ENCODE measurements around the gene DDR2. TPM values are rescaled to one million over a fixed set of nuclear protein-coding genes. Genes with fewer than 3 reads are reported as not detected.
"Not testable (repeated sequence)": the region's sequence is repeated elsewhere in the genome, so short reads cannot be mapped to it uniquely, and the experiment has no call there.

Gene DDR2
- total RNA-seq, 2 donors from 2014 or later = 14.2 to 27.0 TPM

GRCh38 chr1:162790303-162790984 lies 158.2 kb downstream of the DDR2 start, which contains the start of gene HSD17B7:
TSS of gene HSD17B7 (plus strand) at chr1:162790702. CDS start at chr1:162790801, 99 bp downstream.
- Histone ChIP-seq H3K4me3 (peak within 1 kb of the TSS; percentile 35 to 38), H3K27ac (peak within 1 kb of the TSS; percentile 91)
- H3K9me3 ChIP-seq; H3K36me3 ChIP-seq; intact Hi-C loops (cut with DNase I); H3K4me1 ChIP-seq (replicated peaks); H3K27me3 ChIP-seq (replicated peaks; ENCODE audit: insufficient read depth): not testable (repeated sequence)
- DNase-seq (ENCODE audit: low spot score) = peak; percentile 75
- TF ChIP-seq POLR2A (IDR thresholded peaks at IDR 0.05) (peak; percentile 62), POLR2AphosphoS5 (IDR thresholded peaks at IDR 0.05) (peak; percentile 81)
- TF ChIP-seq, protein P1, sequence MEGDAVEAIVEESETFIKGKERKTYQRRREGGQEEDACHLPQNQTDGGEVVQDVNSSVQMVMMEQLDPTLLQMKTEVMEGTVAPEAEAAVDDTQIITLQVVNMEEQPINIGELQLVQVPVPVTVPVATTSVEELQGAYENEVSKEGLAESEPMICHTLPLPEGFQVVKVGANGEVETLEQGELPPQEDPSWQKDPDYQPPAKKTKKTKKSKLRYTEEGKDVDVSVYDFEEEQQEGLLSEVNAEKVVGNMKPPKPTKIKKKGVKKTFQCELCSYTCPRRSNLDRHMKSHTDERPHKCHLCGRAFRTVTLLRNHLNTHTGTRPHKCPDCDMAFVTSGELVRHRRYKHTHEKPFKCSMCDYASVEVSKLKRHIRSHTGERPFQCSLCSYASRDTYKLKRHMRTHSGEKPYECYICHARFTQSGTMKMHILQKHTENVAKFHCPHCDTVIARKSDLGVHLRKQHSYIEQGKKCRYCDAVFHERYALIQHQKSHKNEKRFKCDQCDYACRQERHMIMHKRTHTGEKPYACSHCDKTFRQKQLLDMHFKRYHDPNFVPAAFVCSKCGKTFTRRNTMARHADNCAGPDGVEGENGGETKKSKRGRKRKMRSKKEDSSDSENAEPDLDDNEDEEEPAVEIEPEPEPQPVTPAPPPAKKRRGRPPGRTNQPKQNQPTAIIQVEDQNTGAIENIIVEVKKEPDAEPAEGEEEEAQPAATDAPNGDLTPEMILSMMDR (IDR thresholded peaks at IDR 0.05) = peak in 2 of 4 experiments; percentile 28 to 30
- under 1% methylated on average over 18 of the region's 49 CpGs for WGBS

DNA sequence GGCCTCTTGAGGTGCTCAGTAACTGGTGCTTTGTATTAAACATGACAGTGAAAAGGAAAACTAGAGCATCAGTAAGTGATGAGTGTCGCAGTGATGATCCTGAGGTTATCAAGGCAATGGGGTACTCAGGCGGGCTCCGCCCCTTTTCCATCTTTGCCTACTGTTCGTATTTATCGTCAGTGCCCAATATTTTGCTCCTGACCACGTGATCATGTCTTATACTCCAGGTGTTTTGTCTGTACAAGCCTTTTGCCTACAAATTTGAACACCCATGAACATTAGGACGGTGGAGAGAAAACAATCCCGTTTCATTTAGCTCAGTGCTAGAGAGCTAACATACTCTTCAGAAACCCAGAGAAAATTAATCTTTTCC lies 158.7 kb downstream of the DDR2 start:
- H3K4me3 ChIP-seq = peak overlapping the region; percentile 35 to 38
- H3K27me3 ChIP-seq (replicated peaks; ENCODE audit: insufficient read depth); H3K36me3 ChIP-seq; H3K4me1 ChIP-seq (replicated peaks); intact Hi-C loops (cut with DNase I); H3K9me3 ChIP-seq: not testable (repeated sequence)
- peak; percentile 21 for DNase-seq (ENCODE audit: low spot score)
- H3K27ac ChIP-seq = peak overlapping the region; percentile 91
- WGBS = 0% methylated on average over 8 of the region's 8 CpGs

- H3K4me3 ChIP-seq; intact Hi-C loops (cut with DNase I); H3K27ac ChIP-seq; H3K9me3 ChIP-seq; H3K36me3 ChIP-seq; H3K27me3 ChIP-seq (replicated peaks; ENCODE audit: insufficient read depth); H3K4me1 ChIP-seq (replicated peaks); DNase-seq (ENCODE audit: low spot score): not testable (repeated sequence)
- 78% methylated on average over 1 of the region's 1 CpG for whole genome bisulfite sequencing
These were observed 162.0 kb downstream of the DDR2 start for GRCh38 chr1:162794284-162794683.

GRCh38 chr1:162796617-162797279 lies 164.5 kb downstream of the DDR2 start:
- not testable (repeated sequence) for H3K27ac ChIP-seq; DNase-seq (ENCODE audit: low spot score); H3K4me3 ChIP-seq; H3K9me3 ChIP-seq; H3K36me3 ChIP-seq; H3K4me1 ChIP-seq (replicated peaks); H3K27me3 ChIP-seq (replicated peaks; ENCODE audit: insufficient read depth)
- intact Hi-C loops (cut with DNase I) = loop anchor here (5.0 kb wide), 1 partner anchor 184 kb away; no protein-coding TSS in a partner anchor
- 51% methylated on average over 4 of the region's 4 CpGs for WGBS

DNA sequence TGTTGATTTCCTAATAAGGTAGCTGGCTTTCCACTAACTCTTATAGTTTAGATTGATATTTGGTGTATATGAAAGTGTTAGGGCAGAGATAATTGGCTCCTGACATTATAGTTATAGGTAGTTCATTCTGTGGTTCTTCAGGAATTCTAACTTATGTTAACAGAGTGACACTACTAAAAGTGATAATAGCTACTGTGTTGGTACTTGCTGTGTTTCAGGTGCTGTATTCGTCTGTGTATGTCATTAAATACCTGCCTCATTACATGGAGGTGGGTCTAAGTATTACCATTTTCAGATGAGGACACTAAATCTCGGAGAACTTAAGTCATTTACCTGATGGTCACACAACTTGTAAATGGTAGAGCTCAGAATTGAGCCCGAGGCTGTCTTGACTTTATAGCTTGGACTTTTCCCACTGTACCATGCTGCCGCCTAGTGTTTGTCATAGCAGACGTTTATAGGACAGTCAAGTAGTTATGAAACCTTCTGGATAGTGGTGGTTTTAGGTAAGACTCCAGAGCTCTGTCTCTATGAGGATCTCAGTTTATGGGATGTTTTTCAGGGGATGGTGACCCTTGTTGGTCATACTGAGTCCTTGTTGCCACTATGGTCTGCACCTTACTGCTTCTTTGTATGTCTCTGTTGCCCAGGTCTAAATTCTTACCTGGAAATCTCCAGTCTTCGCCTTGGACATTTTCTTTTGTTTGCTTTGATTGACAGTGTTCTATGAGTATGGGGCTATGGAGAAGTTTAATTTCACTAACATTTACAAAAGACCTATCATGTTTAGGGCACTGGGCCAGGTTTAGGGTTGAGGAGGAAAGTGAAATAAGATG lies 167.9 kb downstream of the DDR2 start:
- H3K4me3 ChIP-seq; H3K36me3 ChIP-seq; H3K4me1 ChIP-seq (replicated peaks); H3K9me3 ChIP-seq; H3K27ac ChIP-seq; H3K27me3 ChIP-seq (replicated peaks; ENCODE audit: insufficient read depth): not testable (repeated sequence)
- 36% methylated on average over 6 of the region's 6 CpGs for WGBS
- DNase-seq (ENCODE audit: low spot score) = peak; percentile 83
- peak; percentile 51 for TF ChIP-seq POLR2AphosphoS5 (IDR thresholded peaks at IDR 0.05)
- TF ChIP-seq, protein P1 (IDR thresholded peaks at IDR 0.05) = peak; percentile 30 to 82 (median 69)
- intact Hi-C loops (cut with DNase I) = loop anchor here (5.0 kb wide), 1 partner anchor 188 kb away; no protein-coding TSS in a partner anchor

DNA sequence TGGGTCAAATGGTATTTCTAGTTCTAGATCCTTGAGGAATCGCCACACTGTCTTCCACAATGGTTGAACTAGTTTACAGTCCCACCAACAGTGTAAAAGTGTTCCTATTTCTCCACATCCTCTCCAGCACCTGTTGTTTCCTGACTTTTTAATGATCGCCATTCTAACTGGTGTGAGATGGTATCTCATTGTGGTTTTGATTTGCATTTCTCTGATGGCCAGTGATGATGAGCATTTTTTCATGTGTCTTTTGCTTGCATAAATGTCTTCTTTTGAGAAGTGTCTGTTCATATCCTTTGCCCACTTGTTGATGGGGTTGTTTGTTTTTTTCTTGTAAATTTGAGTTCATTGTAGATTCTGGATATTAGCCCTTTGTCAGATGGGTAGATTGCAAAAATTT lies 175.2 kb downstream of the DDR2 start:
- H3K4me3 ChIP-seq; H3K36me3 ChIP-seq; H3K4me1 ChIP-seq (replicated peaks); H3K27me3 ChIP-seq (replicated peaks; ENCODE audit: insufficient read depth); H3K27ac ChIP-seq; DNase-seq (ENCODE audit: low spot score); H3K9me3 ChIP-seq; intact Hi-C loops (cut with DNase I): not testable (repeated sequence)
- 100% methylated on average over 1 of the region's 2 CpGs for WGBS

DNA sequence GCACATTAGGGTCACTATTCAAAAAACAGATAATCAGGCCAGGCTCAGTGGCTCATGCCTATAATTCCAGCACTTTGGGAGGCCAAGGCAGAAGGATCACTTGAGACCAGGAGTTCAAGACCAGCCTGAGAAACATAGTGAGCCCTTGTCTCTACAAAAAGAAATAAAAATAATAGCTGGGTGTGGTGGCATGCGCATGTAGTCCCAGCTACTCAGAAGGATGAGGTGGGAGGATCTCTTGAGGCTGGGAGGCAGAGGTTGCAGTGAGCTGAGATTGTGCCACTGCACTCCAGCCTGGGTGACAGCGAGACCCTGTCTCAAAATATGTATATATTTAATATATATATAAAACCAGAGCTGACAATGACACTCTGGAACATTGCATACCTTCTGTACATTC lies 180.1 kb downstream of the DDR2 start:
- H3K27me3 ChIP-seq (replicated peaks; ENCODE audit: insufficient read depth); H3K4me1 ChIP-seq (replicated peaks); DNase-seq (ENCODE audit: low spot score); intact Hi-C loops (cut with DNase I); H3K9me3 ChIP-seq; H3K27ac ChIP-seq; H3K4me3 ChIP-seq; H3K36me3 ChIP-seq: not testable (repeated sequence)
- WGBS = 96% methylated on average over 2 of the region's 2 CpGs

DNA sequence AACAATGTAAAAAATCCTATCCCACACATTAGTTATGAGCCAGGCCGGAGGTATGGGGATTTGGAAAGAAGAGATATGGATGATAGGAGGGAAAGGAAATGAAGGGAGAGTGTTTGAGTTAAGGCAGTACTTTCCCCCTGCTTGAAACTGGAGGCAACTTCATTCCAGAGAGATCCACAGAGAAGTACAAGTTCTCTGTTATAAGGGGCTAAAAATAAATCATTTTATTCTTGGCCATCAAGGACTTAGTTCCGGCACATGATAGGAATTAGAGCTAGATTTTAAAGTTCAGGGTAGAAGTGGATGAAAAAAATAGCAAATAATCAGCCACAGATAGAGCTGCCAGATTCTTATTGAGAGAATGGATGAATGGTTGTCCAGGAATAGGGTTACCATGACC lies 185.9 kb downstream of the DDR2 start:
- H3K36me3 ChIP-seq; H3K27me3 ChIP-seq (replicated peaks; ENCODE audit: insufficient read depth); intact Hi-C loops (cut with DNase I); H3K4me3 ChIP-seq; H3K9me3 ChIP-seq; H3K4me1 ChIP-seq (replicated peaks); DNase-seq (ENCODE audit: low spot score); H3K27ac ChIP-seq: not testable (repeated sequence)
- 99% methylated on average over 2 of the region's 2 CpGs for WGBS

DNA sequence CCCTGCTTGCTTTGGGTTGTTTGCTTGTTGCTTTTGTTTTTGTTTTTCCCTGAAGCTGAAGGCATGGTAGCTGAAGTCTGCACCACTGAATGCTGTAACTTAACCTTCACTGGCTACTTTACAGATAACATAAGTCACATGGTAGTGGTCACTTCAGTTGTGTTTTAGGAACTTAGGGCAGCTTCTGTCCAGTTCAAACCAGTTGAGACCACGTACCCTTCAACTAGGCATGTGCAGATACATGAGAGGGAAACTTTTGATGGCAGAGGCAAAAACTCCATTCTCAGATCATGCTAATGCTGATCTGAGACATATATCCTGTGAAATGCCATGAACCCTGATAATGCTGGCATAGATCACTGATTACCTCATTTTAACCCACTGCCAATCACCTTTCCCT lies 186.4 kb downstream of the DDR2 start:
- H3K4me3 ChIP-seq; H3K4me1 ChIP-seq (replicated peaks); H3K27ac ChIP-seq; DNase-seq (ENCODE audit: low spot score); H3K27me3 ChIP-seq (replicated peaks; ENCODE audit: insufficient read depth); H3K9me3 ChIP-seq; intact Hi-C loops (cut with DNase I); H3K36me3 ChIP-seq: not testable (repeated sequence)
- 95% methylated on average over 1 of the region's 1 CpG for WGBS
